ENCODE measurements around the gene BAHCC1.

DNA sequence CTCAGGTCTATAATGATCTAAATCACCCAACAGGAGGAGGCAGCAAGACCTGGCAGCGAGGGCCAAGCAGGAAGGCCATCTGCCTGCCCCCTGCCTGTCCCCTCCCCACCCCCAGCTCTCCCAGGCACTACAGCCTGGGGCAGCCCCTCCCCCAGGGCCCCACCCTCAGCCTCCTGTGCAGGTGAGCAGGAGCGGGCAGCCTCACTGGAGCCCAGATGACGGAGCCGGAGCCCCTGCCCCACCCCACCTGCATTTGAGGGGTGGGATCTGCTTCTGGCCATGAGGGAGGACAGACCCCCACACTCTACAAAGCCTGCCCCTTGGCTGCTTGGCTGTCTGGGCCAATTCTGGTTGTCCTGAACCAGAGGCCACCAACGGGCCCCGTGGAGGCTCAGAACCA lies 12.4 kb upstream of the BAHCC1 start:
- TF ChIP-seq, protein P1, sequence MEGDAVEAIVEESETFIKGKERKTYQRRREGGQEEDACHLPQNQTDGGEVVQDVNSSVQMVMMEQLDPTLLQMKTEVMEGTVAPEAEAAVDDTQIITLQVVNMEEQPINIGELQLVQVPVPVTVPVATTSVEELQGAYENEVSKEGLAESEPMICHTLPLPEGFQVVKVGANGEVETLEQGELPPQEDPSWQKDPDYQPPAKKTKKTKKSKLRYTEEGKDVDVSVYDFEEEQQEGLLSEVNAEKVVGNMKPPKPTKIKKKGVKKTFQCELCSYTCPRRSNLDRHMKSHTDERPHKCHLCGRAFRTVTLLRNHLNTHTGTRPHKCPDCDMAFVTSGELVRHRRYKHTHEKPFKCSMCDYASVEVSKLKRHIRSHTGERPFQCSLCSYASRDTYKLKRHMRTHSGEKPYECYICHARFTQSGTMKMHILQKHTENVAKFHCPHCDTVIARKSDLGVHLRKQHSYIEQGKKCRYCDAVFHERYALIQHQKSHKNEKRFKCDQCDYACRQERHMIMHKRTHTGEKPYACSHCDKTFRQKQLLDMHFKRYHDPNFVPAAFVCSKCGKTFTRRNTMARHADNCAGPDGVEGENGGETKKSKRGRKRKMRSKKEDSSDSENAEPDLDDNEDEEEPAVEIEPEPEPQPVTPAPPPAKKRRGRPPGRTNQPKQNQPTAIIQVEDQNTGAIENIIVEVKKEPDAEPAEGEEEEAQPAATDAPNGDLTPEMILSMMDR (conservative IDR thresholded peaks at IDR 0.05), result no peak
- TF ChIP-seq EZH2 (IDR thresholded peaks at IDR 0.05; ENCODE audit: low read depth), result no peak
